SK-N-SH treated with all-trans-retinoic acid at 6 μM for 48 hours (cell line): ENCODE data around the gene GADD45B.

ENCODE experiments used
- ZFP3 ChIP-seq: fragments of 250-450 bp; sonication (Bioruptor Pico); IDR thresholded peaks from 2 replicates; pipeline ENCODE4 v1.5.0; 2020; ENCODE audit warnings: mild to moderate bottlenecking, moderate library complexity
- TF ChIP-seq, protein P1 (sequence below): fragments of 250-450 bp; sonication (Bioruptor Pico); IDR thresholded peaks from 2 replicates; pipeline ENCODE4 v1.8.0; 2020; ENCODE audit warnings: mild to moderate bottlenecking, moderate library complexity, borderline replicate concordance

GRCh38 chr19:2524840-2525723, 49.2 kb downstream of the GADD45B start:
- no peak for TF ChIP-seq ZFP3 (CRISPR knock-in tag)
- TF ChIP-seq, protein P1, sequence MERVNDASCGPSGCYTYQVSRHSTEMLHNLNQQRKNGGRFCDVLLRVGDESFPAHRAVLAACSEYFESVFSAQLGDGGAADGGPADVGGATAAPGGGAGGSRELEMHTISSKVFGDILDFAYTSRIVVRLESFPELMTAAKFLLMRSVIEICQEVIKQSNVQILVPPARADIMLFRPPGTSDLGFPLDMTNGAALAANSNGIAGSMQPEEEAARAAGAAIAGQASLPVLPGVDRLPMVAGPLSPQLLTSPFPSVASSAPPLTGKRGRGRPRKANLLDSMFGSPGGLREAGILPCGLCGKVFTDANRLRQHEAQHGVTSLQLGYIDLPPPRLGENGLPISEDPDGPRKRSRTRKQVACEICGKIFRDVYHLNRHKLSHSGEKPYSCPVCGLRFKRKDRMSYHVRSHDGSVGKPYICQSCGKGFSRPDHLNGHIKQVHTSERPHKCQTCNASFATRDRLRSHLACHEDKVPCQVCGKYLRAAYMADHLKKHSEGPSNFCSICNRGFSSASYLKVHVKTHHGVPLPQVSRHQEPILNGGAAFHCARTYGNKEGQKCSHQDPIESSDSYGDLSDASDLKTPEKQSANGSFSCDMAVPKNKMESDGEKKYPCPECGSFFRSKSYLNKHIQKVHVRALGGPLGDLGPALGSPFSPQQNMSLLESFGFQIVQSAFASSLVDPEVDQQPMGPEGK (CRISPR knock-in tag), result no peak
